NCI-H82 (cell line): ENCODE results near the gene NGRN.
A peak's percentile ranks its signal among the peaks of the same experiment; 100 is the strongest.

Experiments
- DNase-seq: peaks from one replicate; lab custom pipeline; 2025; lab: John Stamatoyannopoulos, UW

NGRN gene, protein sequence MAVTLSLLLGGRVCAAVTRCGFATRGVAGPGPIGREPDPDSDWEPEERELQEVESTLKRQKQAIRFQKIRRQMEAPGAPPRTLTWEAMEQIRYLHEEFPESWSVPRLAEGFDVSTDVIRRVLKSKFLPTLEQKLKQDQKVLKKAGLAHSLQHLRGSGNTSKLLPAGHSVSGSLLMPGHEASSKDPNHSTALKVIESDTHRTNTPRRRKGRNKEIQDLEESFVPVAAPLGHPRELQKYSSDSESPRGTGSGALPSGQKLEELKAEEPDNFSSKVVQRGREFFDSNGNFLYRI

DNA sequence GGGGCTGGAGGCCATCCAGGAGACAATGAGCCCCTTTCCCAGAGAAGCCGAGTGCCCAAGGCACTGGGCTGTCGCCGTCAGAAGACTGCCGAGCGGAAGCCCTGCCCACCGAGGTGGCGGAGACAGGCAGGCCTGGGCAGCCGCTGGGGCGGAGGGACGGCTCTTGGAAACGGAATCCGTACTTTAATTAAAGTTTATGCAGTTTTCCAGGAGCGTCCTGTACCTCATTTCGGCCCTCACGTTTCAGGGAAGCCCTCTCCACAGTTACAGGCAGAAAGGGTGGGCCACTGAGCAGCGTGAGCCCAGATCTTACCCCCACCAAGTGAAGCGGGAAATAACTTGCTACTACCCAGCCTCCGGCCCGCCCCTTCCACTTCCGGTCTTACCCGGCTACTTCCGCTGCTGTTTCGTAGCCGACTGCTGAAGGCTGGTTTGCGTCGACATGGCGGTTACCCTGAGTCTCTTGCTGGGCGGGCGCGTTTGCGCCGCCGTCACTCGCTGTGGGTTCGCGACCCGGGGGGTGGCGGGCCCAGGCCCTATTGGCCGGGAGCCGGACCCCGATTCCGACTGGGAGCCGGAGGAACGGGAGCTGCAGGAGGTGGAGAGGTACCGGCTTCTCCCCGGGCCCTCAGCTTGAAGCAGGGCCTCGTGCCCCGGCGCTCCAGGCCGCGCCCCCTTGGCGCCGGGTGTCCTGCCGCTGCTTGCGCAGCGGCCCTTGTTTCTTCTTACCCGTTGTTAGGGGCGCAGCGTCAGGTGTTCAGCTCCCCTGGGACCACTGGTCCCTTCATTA, at the start of gene NGRN:
Gene NGRN, plus strand, starts transcription at position 402 of the 790 bp plus-strand sequence. Its CDS starts 41 bp downstream, at position 443.
- peak; percentile 95 for DNase-seq

DNA sequence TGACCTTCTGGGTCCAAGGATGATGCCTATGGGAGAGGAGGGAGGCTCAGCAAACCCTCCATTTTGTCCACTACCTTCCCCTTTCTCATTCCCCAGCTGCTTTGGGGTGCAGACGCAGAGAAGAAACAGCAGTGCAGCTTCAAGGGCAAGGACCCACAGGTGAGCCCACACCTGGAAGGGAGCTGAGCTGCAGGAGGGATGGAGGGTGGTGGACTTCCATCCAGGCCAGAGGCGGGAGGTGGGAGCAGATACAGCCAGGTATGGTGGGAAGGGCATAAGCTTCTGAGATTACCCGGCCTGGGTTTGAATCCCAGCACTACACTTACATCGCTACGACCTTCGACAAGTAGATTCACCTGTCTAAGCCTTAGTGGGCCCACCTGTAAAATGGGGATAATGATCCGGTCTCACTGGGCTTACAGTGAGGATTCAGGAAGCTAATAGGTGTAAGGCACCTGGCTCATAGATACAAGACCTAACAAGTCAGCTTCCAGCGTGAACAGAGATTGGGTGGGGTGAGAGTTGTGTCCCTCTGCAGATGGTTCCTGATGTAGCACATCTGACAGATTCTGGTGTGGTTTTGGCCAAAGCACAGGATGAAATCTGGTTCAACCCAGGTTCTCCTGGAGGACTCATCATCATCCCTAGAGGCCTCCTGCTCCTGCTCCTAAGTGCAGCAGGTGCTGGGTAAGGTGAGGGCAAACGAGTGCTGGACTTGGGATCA, 47.6 kb upstream of the NGRN start:
- DNase-seq = no peak

DNA sequence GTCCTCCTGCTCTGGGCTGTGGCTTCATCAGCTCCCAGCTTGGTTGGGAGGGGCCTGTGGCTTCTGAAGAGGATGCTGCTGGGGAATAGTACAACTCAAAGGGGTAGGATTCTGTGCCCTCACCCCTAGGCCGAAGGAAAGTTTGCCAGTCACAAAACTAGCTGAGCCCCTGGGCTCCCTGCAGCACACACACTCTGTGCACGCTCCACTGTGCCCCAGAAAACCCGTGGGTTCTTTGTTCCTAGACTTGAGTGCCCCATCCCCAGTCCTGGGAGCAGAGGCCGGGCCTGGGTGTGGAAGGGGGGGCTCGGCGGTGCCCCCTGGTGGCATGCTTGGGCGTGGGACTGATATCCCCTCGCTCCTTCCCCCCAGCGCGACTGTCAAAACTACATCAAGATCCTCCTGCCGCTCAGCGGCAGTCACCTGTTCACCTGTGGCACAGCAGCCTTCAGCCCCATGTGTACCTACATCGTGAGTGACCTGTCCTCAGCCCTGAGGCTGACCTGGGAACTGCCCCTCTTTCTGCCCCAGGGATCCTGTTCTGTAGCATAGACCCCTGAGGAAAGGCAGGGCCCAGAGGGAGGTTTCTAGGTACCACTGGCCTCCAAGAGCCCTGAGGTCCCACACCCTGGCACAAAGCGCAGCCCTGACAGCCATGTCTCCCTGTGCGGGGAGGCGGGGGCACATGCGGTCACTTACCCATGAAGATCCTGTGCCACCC, 45.9 kb upstream of the NGRN start:
- DNase-seq = peak; percentile 79

DNA sequence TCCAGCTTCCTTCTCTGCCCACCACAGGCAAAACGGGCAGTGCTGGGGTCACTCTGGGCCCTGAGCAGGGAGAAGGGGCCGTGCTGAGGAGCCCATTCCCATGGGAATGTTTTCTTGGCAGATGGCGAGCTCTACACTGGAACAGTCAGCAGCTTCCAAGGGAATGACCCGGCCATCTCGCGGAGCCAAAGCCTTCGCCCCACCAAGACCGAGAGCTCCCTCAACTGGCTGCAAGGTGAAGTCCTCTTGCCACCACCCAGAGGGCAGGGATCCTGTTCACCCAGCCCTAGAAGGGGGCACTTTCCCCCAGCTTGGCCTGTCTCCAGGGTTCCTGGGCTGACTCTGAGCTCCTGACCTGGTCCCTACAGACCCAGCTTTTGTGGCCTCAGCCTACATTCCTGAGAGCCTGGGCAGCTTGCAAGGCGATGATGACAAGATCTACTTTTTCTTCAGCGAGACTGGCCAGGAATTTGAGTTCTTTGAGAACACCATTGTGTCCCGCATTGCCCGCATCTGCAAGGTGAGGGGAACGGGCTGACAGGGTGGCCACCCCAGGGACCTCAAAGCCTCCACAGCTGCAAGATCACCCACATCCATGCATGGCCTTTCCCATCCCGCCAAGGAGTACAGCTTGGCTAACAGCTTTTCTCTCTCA, 44.1 kb upstream of the NGRN start:
- DNase-seq = peak; percentile 97

DNA sequence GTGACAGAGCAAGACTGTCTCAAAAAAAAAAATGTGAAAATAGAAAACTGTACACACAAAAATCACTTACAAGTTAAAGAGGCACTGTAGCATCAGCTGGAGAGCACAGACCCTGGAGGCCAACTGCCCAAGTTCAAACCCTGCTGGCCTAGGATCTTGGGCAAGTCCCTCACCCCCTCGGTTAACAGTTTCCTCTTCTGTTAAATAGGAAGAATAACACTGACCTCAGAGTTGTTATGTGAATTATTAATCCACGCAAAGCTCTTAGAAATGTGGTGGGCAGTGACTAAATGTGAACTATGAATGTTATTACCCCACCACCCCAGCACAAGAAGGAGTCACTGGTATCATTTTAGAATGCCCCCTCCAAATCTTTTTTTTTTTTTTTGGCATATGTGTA, 42.9 kb upstream of the NGRN start:
- no peak for DNase-seq

DNA sequence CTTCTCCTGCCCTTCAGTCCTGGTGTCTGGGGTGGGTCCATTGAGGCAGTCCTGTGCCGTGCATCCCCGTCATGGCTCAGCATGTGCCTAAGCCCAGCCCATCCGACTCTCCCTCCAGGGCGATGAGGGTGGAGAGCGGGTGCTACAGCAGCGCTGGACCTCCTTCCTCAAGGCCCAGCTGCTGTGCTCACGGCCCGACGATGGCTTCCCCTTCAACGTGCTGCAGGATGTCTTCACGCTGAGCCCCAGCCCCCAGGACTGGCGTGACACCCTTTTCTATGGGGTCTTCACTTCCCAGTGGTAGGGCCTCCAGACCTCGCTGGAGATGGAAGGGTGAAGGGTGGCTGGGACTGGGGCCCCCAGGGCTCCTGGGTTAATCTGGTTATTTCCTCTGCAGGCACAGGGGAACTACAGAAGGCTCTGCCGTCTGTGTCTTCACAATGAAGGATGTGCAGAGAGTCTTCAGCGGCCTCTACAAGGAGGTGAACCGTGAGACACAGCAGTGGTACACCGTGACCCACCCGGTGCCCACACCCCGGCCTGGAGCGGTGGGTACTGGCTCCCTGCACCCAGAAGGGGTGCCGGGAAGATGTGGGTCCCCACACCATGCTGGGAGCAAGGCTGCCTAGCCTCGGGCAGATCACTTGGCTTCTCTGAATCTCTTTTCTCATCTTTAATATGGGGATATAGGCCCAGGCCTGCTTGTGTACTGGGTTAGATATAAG, 41.9 kb upstream of the NGRN start:
- DNase-seq = peak; percentile 40

DNA sequence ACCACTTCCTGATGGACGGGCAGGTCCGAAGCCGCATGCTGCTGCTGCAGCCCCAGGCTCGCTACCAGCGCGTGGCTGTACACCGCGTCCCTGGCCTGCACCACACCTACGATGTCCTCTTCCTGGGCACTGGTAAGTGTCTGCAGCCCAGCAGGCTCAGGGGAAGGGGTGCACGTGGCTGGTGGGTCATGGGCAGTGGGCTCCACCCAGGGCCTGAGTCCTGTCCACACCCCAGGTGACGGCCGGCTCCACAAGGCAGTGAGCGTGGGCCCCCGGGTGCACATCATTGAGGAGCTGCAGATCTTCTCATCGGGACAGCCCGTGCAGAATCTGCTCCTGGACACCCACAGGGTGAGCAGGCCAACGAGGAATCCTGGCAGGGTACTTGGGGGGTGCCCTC, 40.4 kb upstream of the NGRN start:
- no peak for DNase-seq

DNA sequence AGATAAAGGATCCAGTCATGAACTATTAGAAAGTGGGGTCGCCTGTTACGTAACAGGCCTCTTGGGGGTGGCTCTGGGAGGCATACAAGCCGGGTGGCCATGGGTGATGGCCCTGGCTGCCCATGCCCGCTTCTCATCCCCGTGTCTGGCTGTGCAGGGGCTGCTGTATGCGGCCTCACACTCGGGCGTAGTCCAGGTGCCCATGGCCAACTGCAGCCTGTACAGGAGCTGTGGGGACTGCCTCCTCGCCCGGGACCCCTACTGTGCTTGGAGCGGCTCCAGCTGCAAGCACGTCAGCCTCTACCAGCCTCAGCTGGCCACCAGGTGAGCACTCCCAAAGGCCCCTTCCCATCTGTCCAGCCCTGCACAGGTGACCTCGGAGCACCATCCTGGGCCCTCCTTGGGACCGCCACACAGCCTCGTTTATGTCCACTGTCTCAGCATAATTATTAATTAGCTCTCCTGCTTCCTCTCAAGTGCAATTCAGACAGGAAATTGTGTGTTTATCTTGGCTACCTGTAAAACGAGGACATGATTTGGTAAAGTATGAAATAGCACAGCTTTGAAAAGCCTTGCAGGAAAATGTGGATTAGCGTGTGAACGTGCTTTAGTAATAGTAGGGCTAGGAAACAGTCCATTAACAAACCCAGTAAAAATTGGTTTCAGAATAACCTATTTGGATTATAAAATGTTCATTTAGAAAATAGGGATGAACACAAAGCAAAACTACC, 39.8 kb upstream of the NGRN start:
- DNase-seq = no peak

DNA sequence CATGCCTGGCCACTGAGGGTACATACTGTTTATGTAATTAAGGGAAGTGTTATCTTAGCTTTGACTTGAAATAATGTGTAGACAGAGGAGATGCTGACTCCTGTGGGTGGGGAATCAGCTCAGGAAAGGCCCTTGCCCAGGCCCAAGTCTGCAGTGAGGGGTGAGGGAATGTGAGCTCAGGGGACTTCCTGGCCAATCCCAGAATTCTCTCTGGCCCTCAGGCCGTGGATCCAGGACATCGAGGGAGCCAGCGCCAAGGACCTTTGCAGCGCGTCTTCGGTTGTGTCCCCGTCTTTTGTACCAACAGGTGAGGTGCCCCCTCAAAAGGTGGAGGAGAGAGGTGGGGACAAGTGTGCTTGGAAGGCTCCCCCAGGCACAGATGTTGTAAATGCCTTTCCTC, 38.1 kb upstream of the NGRN start:
- no peak for DNase-seq

DNA sequence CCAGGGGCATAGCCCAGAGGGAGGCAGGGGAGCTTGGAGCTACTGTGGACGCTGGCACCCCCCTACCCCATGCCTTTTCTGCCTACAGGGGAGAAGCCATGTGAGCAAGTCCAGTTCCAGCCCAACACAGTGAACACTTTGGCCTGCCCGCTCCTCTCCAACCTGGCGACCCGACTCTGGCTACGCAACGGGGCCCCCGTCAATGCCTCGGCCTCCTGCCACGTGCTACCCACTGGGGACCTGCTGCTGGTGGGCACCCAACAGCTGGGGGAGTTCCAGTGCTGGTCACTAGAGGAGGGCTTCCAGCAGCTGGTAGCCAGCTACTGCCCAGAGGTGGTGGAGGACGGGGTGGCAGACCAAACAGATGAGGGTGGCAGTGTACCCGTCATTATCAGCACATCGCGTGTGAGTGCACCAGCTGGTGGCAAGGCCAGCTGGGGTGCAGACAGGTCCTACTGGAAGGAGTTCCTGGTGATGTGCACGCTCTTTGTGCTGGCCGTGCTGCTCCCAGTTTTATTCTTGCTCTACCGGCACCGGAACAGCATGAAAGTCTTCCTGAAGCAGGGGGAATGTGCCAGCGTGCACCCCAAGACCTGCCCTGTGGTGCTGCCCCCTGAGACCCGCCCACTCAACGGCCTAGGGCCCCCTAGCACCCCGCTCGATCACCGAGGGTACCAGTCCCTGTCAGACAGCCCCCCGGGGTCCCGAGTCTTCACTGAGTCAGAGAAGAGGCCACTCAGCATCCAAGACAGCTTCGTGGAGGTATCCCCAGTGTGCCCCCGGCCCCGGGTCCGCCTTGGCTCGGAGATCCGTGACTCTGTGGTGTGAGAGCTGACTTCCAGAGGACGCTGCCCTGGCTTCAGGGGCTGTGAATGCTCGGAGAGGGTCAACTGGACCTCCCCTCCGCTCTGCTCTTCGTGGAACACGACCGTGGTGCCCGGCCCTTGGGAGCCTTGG, 37.4 kb upstream of the NGRN start:
- no peak for DNase-seq

DNA sequence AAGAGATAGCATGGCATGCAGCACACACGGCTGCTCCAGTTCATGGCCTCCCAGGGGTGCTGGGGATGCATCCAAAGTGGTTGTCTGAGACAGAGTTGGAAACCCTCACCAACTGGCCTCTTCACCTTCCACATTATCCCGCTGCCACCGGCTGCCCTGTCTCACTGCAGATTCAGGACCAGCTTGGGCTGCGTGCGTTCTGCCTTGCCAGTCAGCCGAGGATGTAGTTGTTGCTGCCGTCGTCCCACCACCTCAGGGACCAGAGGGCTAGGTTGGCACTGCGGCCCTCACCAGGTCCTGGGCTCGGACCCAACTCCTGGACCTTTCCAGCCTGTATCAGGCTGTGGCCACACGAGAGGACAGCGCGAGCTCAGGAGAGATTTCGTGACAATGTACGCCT, 36.5 kb upstream of the NGRN start:
- no peak for DNase-seq

DNA sequence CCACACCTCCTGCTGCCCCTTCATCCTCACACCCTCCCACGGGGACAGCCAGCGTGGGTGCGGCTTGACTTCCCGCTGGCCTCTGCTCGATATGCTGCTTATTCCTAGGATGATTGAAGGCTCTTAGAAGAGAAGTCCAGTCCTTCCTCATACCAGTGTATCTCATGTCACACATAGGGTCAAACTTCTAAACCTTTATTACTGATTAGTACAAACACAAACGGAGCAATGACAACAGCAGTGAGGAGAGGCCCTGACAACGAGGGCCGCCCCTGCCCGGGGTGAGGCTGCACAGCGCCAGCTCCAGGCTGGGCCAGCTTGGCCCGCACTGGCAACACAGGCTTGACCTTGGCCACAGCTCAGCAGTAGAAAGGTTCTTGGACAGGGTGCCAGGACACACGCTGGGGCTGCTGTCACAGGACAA, 35.4 kb upstream of the NGRN start:
- no peak for DNase-seq

DNA sequence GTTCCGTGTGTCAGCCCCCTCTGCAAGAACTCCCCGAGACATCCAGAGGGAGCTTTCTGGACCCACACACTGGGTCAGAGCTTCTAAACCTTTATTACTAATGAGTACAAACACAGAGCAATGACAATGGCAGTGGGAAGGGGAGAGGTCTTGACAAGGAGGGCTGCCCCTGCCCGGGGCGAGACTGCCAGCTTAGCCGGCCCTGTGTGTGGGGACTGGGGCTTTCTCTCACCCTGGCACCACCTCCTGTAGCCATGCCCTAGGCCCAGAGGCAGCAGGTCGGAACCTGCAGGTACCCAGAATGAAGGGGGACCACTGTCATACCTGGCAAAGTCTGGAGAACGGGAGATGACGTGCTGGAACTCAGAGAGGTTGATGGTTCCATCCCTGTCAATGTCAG, 34.9 kb upstream of the NGRN start:
- DNase-seq = no peak

DNA sequence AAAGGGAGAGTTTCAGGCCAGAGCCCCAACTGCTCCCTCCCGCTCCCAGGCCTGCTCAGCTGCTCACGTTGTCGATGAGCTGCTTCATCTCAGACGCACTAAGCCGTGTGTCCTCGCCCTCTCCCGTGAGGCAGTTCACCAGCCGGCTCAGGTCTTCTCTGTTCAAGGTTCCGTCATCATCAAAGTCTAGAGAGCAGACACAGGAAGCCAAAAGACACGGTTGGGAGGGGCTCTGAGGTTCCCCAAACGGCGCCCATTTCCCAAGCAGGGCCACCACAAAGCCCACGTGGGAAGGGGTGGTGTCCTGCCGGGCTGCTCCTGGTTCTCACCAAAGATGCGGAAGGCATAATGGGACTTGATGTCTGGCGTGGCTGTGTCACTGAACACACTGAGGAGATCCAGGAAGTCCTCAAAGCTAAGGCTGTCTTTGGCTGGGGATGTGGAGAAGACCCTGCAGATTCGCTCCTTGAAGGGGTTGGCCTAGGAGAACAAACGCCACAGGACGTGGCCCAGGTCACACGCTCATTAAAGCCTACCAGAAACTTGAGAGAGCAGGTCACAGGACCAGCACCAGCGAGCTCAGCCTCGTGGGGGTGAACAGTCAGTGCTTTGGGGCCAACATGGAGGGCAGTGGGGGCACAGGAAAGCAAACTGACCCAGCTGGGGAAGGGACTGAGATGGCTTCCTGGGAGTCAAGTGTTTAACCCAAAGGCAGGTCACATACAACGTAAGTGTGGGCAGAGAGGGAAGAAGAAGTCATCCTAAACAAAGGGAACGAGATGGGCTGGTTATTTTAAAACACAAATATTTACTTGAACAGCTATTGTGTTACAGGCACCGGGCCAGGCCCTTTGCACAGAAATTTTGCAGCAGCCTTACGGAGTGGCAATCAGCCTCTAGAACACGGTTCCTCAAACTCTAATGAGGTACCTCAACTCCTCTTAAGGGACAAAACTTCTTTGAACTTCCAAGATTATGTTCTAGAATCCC, 34.1 kb upstream of the NGRN start:
- DNase-seq = no peak

DNA sequence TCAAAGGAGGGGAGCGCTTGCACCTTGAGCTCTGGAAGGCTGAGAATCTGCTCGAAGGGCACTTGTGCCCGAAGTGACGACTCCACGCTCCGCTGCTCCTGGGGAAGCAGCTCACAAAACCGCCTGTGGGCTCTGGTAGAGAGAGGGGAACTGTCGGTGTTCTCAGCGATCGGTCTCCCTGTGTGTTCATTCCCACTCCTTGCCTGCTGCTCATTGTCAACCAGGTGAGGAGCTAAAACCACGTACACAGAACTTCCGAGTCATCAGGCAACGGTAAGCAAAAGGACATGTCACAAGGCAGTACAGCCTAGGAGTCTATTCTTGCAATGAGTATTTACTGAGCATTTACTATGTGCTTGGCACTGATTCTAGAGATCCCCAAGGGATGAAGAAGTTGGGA, 33.3 kb upstream of the NGRN start:
- DNase-seq = no peak

DNA sequence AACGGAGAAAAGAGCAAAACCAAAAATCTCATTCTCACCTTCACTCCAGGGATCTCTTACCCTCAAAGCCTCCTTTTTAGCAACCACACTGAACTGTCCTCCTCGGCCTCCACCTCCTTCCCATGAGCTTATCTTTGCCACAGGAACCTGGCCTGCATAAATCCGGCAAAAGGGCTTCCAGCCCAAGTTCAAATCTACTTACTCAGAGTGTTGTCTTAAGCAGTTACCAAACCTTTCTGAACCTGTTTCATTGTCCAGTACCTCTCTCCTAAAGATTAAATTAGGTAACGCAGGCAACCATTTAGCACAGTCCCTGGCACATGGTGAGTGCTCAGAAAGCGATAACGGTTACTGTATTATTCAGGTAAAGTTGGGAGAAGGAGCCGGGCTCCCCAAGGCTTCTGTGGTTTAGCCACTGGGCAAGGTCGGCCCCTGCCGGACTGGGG, 32.5 kb upstream of the NGRN start:
- no peak for DNase-seq

DNA sequence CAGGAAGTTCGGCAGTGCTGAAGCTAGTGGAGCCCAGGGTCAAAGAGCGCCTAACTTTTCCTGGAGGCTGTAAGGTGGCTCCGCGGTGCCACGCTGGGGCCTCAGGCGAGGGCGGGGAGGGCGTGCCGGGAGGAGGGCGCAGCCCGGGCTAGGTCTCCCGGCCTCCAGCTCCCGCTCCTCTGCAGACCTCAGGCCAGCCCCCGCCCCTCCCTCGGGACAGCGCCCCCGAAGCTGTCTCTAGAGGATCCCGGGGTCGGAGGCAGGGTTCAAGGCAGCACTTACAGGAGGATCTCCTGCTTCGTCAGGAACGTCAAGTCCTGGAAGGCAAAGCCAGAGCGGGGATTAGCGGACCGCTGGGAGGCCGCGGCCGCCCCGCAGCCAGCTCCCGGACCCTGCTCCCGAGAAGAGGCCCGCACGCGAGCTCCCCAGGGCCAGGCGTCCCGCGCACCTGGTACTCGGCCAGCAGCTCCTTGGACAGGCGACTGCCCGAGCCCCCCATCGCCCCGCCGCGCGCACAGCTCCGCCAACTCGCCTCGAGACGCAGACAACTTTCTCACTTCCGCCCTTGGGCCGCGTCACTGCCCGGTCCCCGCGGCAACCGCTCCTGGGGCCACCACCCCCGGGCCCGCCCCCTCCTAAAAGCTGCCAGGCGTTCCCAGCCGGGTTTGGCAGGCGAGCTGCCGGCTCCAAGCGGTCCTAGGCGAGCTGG, 31.9 kb upstream of the NGRN start, which contains the start of gene CIB1:
Gene CIB1, minus strand, starts transcription at position 555 of the 709 bp plus-strand sequence. Its CDS starts 56 bp downstream, at position 499.
- peak; percentile 97 for DNase-seq
